Endodermal cell (in vitro differentiated cells): ENCODE measurements around the gene ABRACL. TPM values are rescaled to one million over a fixed set of nuclear protein-coding genes. Genes with fewer than 3 reads are reported as not detected.
"Not testable (repeated sequence)": the region's sequence is repeated elsewhere in the genome, so short reads cannot be mapped to it uniquely, and the experiment has no call there.

Experiments used
- DNase-seq: peaks from one replicate; pipeline ENCODE4 v3.0.0-alpha.2; 2017
- H3K27ac ChIP-seq: 2 replicates; pipeline ENCODE4 v1.5.1; 2013; ENCODE audit warnings: mild to moderate bottlenecking, low read depth, low read length, moderate library complexity
- H3K27me3 ChIP-seq: 2 replicates; pipeline ENCODE4 v1.6.1; 2013; ENCODE audit warnings: mild to moderate bottlenecking, low read length, moderate library complexity; ENCODE audit not compliant: insufficient read depth, control insufficient read depth, poor library complexity, severe bottlenecking
- H3K36me3 ChIP-seq: 2 replicates; pipeline ENCODE4 v1.7.0; 2013; ENCODE audit warnings: mild to moderate bottlenecking, low read length, moderate library complexity; ENCODE audit not compliant: control insufficient read depth, insufficient read depth
- H3K4me1 ChIP-seq: one replicate; pipeline ENCODE4 v1.7.0; 2013; ENCODE audit warnings: low read length; ENCODE audit not compliant: control insufficient read depth, insufficient read depth
- H3K4me3 ChIP-seq: 2 replicates; pipeline ENCODE4 v1.5.1; 2013; ENCODE audit warnings: mild to moderate bottlenecking, low read length, moderate library complexity
- H3K9ac ChIP-seq: 2 replicates; pipeline ENCODE4 v1.6.1; 2013; ENCODE audit warnings: mild to moderate bottlenecking, low read length, moderate library complexity; ENCODE audit not compliant: poor library complexity, severe bottlenecking; ENCODE audit errors: extremely low read depth
- H3K9me3 ChIP-seq: 2 replicates; pipeline ENCODE4 v1.6.1; 2013; ENCODE audit warnings: mild to moderate bottlenecking, low read length, moderate library complexity; ENCODE audit not compliant: control insufficient read depth
- H3K27ac Mint-ChIP-seq: 2 replicates; pipeline ENCODE4 v1.8.0; 2020; ENCODE audit warnings: mixed read lengths
- H3K27me3 Mint-ChIP-seq: 2 replicates; pipeline ENCODE4 v1.8.0; 2021; ENCODE audit warnings: mild to moderate bottlenecking, mixed read lengths; ENCODE audit not compliant: insufficient read depth
- H3K36me3 Mint-ChIP-seq: 2 replicates; pipeline ENCODE4 v1.8.0; 2020; ENCODE audit warnings: low read depth, mixed read lengths
- H3K4me1 Mint-ChIP-seq: 2 replicates; pipeline ENCODE4 v1.8.0; 2020; ENCODE audit warnings: mixed read lengths
- H3K4me3 Mint-ChIP-seq: 2 replicates; pipeline ENCODE4 v1.8.0; 2020; ENCODE audit warnings: mild to moderate bottlenecking, moderate library complexity, mixed read lengths
- H3K9me3 Mint-ChIP-seq: 2 replicates; pipeline ENCODE4 v1.8.0; 2020; ENCODE audit warnings: mild to moderate bottlenecking, mixed read lengths
- WGBS, 2 experiments: methylation state at CpG; one replicate each; pipeline versions ENCODE4 v1.1.5 to v1.1.7; 2013; ENCODE audit warnings: missing lambda C conversion rate in 2 of 2, mixed read lengths in 1 of 2; ENCODE audit not compliant: insufficient coverage in 1 of 2, insufficient read length in 1 of 2; 5-methylcytosine and 5-hydroxymethylcytosine counted together
- total RNA-seq, 2 donors: library from RNA; stranded (reverse); fragmentation: NEBNext Ultra II Directional in 1 of 2; extraction: Animal tissue kit (Norgen Biotek cat#: 25700) in 1 of 2; gene quantifications; 2 replicates in 1 of 2; 3 replicates in 1 of 2; pipeline ENCODE4 v1.2.1, GENCODE V29; 2021
- TF ChIP-seq, protein P1 (sequence below): fragments of 200-600 bp; sonication (generic); conservative IDR thresholded peaks from 2 replicates; pipeline ENCODE4 v1.5.0; 2021; ENCODE audit warnings: antibody characterized with exemption, mild to moderate bottlenecking

Gene ABRACL
- total RNA-seq, 2 donors from 2014 or later: 24.7 to 45.8 TPM

DNA sequence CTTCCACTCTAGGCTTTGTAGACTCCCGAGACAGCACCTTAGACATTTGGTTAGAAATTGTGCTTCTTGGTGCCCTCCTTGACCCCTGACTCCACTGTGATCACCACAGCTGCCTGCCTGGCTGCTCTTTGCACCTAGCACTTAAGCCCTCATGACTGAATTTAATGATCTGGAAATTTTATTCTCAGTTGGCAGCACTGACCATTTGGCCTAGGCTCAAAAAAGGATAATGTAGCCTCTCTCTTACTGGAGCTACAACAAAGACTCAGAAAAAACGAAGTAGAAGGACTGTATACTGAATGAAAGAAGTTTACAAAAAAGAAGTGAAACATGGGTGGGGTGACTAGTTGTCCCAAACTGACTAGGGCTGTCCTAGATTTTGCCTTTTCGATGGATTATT, 11.3 kb upstream of the ABRACL start:
- H3K4me3 Mint-ChIP-seq: no peak overlapping the region
- H3K36me3 Mint-ChIP-seq: no peaks in the 10 kb centered on the region
- Histone ChIP-seq H3K27ac (no peak overlapping the region), H3K9me3 (no peaks in the 10 kb centered on the region), H3K36me3 (no peaks in the 10 kb centered on the region), H3K9ac (no peak overlapping the region), H3K27me3 (peaks cover 99% of the 10 kb centered on the region), H3K4me1 (no peaks in the 10 kb centered on the region), H3K4me3 (no peak overlapping the region)
- peaks cover 5% of the 10 kb centered on the region for H3K4me1 Mint-ChIP-seq
- no peak for DNase-seq
- TF ChIP-seq, protein P1, sequence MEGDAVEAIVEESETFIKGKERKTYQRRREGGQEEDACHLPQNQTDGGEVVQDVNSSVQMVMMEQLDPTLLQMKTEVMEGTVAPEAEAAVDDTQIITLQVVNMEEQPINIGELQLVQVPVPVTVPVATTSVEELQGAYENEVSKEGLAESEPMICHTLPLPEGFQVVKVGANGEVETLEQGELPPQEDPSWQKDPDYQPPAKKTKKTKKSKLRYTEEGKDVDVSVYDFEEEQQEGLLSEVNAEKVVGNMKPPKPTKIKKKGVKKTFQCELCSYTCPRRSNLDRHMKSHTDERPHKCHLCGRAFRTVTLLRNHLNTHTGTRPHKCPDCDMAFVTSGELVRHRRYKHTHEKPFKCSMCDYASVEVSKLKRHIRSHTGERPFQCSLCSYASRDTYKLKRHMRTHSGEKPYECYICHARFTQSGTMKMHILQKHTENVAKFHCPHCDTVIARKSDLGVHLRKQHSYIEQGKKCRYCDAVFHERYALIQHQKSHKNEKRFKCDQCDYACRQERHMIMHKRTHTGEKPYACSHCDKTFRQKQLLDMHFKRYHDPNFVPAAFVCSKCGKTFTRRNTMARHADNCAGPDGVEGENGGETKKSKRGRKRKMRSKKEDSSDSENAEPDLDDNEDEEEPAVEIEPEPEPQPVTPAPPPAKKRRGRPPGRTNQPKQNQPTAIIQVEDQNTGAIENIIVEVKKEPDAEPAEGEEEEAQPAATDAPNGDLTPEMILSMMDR: no peak
- peaks cover 99% of the 10 kb centered on the region for H3K27me3 Mint-ChIP-seq
- no peaks in the 10 kb centered on the region for H3K9me3 Mint-ChIP-seq
- H3K27ac Mint-ChIP-seq: no peak overlapping the region
- WGBS, 2 experiments: 87 to 90% methylated on average over 3 of the region's 3 CpGs

DNA sequence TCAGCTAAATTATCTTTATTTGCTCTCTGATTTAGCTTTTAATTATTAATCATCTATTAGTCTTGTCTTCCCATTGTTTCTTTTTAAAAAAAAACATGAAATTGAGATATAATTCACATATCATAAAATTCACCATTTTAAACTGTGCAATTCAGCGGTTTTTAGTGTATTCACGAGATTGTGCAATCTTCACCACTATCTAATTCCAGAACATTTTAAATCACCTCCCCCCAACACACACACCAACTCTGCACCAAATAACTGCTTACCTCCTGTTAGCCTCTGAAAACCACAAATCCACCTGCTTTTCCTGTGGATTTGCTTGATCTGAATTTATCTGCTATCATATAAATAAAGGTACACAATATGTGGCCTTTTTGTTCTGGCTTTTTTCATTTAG, 8.8 kb upstream of the ABRACL start:
- Mint-ChIP-seq H3K4me3 (no peak overlapping the region), H3K27ac (no peak overlapping the region), H3K27me3 (peaks cover 88% of the 10 kb centered on the region), H3K9me3 (no peaks in the 10 kb centered on the region), H3K36me3 (no peaks in the 10 kb centered on the region), H3K4me1 (peaks cover 12% of the 10 kb centered on the region)
- Histone ChIP-seq H3K9ac (no peak overlapping the region), H3K27me3 (peaks cover 94% of the 10 kb centered on the region), H3K4me3 (no peak overlapping the region), H3K9me3 (no peaks in the 10 kb centered on the region), H3K27ac (no peak overlapping the region), H3K4me1 (no peaks in the 10 kb centered on the region), H3K36me3 (no peaks in the 10 kb centered on the region)
- TF ChIP-seq, protein P1: no peak
- 88 to 92% methylated on average over 2 of the region's 2 CpGs for WGBS, 2 experiments
- DNase-seq: no peak

DNA sequence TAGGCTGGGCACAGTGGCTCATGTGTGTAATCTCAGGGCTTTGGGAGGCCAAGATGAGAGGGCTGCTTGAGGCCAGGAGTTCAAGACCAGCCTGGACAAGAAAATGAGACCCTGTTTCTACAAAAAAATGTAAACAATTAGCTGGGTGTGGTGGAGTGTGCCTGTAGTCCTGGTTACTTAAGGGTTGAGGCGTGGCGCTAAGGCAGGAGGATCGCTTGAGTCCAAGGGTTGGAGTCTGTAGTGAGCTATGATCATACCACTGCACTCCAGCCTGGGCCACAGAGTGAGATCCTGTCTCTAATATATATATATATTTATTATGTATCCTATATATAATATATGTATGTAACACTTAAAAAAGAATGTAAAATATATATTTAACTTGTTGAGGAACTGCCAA, 7.9 kb upstream of the ABRACL start:
- no peak for DNase-seq

DNA sequence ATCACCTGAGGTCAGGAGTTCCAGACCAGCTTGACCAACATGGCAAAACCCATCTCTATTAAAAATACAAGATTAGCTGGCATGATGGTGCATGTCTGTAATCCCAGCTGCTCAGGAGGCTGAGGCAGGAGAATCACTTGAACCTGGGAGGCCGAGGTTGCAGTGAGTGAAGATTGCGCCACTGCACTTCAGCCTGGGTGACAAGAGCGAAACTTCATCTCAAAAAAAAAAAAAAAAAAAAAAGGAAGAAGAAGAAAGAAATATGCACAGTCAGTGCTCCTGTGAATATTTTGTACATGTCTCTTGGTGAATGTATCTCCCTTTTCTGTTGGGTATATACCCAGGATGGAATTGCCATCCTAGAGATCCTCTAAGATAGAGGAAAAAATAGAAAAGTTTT, 3.1 kb upstream of the ABRACL start:
- not testable (repeated sequence) for H3K27ac ChIP-seq, H3K4me3 Mint-ChIP-seq, H3K9ac ChIP-seq, H3K36me3 ChIP-seq, H3K9me3 Mint-ChIP-seq, H3K4me1 ChIP-seq, H3K27ac Mint-ChIP-seq, H3K4me3 ChIP-seq, H3K36me3 Mint-ChIP-seq, DNase-seq, H3K9me3 ChIP-seq
- Mint-ChIP-seq H3K4me1 (peaks cover 19% of the 10 kb centered on the region), H3K27me3 (peaks cover 55% of the 10 kb centered on the region)
- H3K27me3 ChIP-seq: peaks cover 73% of the 10 kb centered on the region
- WGBS, 2 experiments: 95 to 100% methylated on average over 1 to 3 of the region's 3 CpGs

More for the DNA sequence above, 7.9 kb upstream of the ABRACL start:
- WGBS, 2 experiments: 98% methylated on average over 3 of the region's 3 CpGs; no CpG with 5 or more reads in 1 of the 2 experiments
- H3K9me3 ChIP-seq: no peaks in the 10 kb centered on the region
- peaks cover 93% of the 10 kb centered on the region for H3K27me3 ChIP-seq
- H3K4me3 Mint-ChIP-seq: no peak overlapping the region
- H3K4me1 ChIP-seq: no peaks in the 10 kb centered on the region
- peaks cover 85% of the 10 kb centered on the region for H3K27me3 Mint-ChIP-seq
- no peak overlapping the region for H3K9ac ChIP-seq
- H3K36me3 Mint-ChIP-seq: no peaks in the 10 kb centered on the region
- no peak overlapping the region for H3K27ac ChIP-seq
- no peak overlapping the region for H3K27ac Mint-ChIP-seq
- H3K9me3 Mint-ChIP-seq: no peaks in the 10 kb centered on the region
- H3K4me1 Mint-ChIP-seq: peaks cover 12% of the 10 kb centered on the region
- no peaks in the 10 kb centered on the region for H3K36me3 ChIP-seq
- TF ChIP-seq, protein P1: no peak
- no peak overlapping the region for H3K4me3 ChIP-seq
